HuH-7.5 (cell line): Measurements from ENCODE around the gene MPI.
"Not testable (repeated sequence)": the region's sequence is repeated elsewhere in the genome, so short reads cannot be mapped to it uniquely, and the experiment has no call there.

Source experiments
- DNase-seq: peaks from one replicate; pipeline ENCODE4 v3.0.0; 2011; ENCODE audit warnings: low spot score

Gene MPI

DNA sequence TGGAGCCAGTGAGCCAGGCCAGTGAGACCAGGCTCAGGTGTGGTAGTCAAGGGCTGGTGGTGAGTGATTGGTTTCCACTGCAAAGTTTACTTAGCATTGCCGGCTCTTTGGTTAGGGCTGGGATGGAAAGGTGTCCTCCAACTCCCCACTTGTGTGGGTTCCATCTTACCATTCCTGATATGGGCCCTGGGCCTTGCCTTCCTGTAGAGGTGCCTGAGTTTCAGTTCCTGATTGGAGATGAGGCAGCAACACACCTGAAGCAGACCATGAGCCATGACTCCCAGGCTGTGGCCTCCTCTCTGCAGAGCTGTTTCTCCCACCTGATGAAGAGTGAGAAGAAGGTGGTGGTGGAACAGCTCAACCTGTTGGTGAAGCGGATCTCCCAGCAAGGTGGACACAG is 3.1 kb downstream of the MPI start:
- no peak for DNase-seq

DNA sequence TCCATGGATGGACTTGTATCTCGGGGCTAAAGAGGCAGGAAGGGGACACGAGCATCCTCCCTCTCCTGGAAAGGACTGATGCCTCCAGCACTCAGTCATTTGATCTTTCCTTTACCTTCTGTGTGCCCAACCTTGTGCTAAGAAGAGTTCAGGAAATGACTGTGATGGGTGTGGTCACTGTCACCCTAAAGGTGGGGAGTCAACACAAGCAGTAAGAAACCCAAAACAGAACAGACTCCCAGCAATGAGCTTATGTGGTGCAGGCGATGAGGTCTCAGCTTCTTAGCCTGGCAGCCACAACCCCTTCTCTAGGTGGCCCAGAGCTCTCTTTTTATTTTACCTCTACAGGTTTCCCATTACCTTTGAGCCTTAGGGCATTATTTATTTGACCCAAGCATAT is 3.8 kb downstream of the MPI start:
- DNase-seq: no peak

DNA sequence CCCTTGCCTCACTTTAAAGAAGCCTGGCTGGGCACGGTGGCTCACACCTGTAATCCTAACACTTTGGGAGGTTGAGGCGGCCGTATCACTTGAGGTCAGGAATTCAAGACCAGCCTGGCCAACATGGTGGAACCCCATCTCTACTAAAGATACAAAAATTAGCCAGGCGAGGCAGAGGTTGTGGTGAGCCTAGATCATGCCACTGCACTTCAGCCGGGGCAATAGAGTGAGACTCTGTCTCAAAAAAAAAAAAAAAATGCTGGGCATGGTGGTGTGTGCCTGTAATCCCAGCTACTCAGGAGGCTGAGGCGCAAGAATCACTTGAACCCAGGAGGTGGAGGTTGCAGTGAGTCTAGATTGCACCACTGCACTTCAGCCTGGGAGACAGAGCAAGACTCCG is 4.5 kb downstream of the MPI start:
- DNase-seq: not testable (repeated sequence)

DNA sequence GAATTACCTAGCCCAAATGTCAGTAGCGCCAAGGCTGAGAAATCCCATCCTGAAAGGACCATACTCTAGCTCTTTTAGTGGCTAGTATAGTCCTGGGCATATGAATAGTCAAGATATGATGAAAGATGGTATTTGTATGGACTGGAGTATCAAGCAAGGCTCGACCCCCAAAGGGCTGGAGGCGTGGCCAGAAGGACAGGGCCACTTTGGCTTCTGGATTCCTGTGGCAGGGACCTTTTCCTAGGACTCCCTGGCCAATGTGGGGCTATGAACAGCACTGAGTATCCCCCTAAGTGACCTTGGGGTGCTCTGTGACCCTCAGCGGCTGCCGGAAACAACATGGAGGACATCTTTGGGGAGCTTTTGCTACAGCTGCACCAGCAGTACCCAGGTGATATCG is 6.0 kb downstream of the MPI start:
- no peak for DNase-seq

DNA sequence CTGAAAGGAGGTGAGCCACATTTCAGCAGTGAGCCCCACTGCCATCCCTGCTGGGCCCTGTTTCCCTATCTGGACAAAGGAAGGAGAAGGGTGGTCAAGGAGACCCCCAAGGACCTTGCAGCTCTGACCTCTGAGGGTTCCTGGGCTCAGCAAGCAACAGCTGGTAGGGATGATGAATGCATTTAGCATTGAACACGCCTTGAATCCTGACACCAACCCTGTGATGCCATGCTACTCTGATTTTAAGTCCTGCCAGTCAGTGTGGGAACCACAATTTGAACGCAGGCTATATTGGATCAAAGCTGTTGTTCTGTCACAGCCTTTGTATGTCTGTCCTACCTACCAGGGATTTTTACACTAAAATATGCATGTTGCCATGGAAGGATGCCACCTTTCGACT is 6.5 kb downstream of the MPI start:
- DNase-seq: no peak

DNA sequence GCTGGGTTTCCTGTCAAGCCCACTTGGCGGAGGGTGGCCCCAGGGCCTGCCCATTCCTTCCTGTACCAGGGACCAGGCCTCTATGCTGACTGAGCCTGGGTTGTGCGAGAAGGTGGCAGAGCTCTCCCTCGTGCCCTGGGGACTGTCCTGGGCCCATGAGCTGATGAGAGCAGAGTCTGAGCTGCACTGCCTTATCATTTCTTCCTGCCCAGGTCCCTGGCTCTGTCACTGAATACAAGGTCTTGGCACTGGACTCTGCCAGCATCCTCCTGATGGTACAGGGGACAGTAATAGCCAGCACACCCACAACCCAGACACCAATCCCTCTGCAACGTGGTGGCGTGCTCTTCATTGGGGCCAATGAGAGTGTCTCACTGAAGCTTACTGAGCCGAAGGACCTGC is 7.5 kb downstream of the MPI start:
- DNase-seq: no peak

DNA sequence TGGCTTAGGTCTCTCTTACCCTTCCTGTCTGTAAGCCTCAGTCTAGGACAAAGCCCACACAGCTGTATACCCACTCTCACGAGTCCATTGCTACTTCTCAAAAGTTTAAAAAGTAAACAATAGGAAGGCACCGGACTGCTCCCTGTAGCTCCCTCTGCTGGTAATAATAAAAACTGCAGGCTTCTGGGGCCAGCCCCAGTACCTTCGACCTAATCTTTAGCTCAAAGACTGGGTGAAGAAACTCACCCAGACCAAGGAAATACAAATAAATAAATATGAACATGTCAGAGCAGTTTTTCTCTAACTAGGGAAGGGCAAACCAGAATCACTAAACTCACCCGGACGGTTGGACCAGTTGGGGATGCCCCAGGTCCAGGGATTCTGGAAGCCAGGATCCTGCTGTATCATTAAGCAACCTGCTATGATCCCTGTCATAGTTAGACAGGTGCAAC is 11.8 kb downstream of the MPI start:
- peak; percentile 91 for DNase-seq

DNA sequence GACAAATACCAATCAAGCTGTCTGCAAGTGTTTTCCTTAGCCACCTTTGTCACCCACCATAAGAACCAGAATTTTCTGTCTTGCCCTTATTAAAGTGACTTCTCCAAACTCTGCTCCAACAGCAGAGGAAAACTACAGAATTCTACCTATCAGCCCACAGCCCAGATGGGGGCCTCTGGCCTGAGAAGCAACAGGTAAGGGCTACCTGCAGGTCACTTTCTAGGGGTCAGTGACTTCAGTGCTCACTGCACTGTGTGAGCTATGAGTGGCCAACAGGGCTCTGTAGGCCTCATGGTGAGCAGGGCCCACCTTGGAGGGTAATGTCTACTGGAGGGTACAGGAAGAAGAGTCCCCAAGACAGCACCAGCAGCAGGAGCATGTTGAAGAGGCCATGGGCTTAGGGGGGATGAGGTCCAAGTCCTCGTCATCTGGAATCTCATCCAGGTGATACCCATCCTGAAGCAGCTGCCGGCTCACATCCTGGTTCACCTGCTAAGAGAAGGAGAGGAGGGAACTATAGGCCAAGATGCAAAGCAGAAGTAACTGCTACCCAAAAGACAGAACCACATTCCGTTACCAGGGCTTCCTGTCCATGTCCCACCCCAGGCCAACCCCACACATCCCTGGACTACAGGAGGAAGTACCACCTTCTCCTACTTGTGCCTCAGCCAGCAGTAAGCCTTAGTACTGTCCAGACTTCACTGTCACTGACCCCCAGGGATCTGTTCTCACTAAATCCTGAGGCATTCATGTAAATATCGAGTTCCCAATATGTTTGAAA is 12.6 kb downstream of the MPI start:
- DNase-seq: no peak

DNA sequence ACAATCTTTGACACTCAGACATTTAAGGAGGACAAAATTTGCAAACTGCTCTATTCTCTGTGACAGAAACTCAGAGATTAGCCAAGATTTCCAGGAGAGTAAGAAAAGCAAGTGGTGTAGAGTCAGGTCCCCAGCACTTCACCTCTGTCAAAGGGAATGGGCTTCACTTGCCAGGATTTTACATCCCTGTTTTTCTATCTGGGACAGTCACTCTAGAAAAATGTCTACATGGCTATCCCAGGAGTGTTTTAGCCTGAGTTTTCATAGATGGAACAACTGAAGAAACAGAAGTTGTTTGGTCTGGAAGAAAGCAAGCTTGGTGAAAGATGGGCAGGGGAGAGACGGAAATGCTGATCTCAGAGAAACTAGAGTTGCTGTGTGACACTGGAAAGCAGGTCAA is 13.8 kb downstream of the MPI start:
- DNase-seq: no peak

DNA sequence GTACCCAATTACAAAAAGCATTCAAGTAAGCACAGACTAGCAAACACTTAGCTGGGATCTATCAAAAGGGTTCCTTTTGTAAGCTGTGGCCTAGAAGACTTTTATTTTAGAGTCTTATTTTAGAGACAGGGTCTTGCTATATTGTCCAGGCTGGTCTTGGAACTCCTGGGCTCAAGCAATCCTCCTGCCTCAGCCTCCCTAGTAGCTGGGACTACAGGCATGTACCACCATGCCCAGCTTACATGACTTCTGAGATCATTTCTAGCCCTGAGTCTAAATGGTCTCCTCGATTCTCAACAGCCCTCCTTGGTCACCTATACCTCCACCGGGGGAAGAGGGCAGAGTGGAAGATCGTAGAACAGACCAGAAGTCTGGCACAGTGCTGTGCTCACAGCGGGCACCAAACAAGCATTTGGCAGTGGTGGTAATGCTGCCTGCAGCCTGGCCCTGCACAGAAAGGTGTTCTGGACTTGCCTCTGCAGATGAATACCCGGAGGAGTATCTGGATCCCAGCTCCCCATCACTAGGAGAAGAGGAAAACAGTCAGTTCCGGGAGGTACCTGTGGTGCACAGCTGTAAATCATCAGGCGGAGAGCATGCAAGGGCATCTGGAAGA is 14.5 kb downstream of the MPI start:
- no peak for DNase-seq

DNA sequence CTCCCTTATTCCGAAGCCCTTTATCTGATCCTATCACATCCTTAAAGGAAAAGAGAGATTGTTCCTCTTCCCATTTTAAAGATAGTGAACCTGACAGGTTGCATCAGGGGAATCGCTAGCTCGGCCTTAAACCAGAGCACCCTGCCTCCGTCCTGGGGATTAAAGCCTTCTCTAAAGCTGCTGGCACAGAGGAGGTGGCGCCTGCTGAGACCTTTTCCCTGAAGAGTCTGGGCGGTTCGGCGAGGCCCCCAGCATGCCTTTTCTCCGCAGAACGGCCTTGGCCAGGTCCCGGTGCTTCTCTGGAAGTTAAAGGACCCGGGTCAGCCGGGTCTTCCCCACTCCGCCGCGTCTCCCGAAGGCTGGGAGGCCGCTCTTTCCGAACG is 16.2 kb downstream of the MPI start:
- DNase-seq: no peak

DNA sequence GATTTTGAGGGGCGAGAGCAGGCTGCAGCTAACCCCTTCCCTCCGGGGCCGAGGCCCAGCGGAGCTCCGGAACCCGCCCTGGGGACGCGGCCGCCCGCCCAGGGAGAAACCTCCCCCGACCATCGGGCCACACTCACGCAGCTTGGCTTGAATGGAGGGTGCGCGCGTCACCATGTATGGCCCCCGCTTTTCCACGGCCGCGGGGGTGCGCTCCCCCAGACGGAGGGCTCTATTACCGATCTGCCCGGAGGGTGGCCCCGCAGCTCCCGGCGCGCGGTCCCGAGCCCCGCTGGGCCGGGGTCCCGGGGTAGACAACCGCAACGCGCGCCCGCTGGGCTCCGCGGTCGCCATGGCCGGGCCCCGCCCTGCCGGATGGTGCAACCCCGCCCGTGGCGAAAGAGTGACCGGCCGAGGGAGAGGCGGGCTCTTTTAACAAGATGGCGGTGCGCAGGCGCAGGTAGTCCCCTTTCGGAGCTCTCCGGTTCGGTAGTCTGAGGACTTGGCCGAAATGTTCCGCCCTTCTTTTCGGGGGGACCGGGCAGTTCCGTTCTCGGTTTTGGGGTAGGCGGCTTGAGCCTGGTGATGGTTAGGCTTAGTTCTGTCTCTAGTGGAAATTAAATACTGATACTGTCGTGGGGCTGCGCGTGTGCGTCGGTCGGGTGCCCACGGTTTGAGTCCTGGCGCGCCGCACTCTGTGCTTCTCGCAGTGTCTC is 16.8 kb downstream of the MPI start, which contains the start of gene FAM219B:
FAM219B (minus strand) TSS at position 402 of the 713 bp plus-strand sequence; CDS start at position 351, 51 bp downstream.
- DNase-seq: peak; percentile 94

DNA sequence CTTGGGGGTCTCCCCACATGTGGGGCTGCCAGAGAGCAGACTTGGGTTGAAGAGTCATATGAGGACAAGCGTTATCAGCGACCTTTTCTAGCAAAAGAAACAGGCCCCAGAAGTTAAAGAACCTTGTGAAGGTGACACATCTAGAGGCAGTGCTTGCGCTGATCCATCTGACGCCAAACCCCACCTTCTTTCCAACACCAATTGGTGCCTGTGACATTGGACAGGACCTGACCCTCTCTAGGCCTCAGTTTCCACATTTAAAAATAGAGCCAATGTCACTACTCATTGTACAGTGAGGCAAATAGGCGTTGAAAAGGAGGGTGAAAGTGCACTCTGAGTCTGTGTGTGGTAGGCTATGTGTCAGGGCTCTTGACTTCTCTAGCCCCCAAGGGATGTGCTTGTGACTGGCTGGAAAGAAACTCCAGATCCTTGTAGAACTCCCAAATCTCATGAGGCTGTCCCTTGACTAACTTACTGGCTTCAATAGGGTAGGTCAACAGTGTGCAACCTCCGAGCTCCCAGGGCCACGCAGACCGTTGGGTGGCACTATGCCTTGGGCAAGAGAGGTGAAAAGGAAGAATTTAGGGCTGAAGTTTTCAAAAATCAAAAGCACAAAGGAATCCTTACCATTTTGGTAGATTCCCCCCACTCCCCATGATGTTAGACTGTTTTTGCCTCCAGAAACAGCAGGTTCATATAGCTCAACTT is 17.5 kb downstream of the MPI start:
- no peak for DNase-seq

DNA sequence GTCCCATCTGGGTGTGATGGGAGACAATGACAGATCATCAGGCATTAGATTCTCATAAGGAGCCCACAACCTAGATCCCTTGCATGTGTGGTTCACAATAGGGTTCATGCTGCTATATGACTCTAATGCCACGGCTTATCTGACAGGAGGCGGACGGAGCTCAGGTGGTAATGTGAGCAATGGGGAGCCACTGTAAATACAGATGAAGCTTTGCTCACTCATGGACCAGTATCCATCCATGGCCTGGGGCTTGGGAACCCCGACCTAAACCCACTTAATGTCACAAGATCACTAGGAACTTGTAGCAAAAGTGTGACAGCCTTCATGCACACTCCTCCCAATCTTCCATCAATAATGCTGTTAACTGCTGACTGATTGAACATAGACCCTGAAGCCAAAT is 18.8 kb downstream of the MPI start:
- DNase-seq: no peak

DNA sequence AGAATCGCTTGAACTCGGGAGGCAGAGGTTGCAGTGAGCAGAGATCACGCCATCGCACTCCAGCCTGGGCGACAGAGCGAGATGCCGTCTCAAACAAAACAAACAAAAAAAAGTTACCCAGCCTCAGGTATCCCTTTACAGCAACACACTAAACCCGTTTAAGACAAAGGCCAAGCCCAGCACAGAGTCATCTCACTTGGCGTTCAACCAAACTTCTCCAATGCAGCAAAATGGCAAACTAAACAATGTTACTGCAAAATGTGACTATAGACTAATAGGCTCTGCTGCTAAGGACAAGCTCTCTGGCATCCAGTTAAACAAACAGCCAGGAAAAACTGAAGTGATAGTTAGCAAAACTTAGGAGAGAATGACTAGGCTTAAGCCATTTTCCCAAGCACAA is 23.2 kb downstream of the MPI start:
- DNase-seq: no peak

DNA sequence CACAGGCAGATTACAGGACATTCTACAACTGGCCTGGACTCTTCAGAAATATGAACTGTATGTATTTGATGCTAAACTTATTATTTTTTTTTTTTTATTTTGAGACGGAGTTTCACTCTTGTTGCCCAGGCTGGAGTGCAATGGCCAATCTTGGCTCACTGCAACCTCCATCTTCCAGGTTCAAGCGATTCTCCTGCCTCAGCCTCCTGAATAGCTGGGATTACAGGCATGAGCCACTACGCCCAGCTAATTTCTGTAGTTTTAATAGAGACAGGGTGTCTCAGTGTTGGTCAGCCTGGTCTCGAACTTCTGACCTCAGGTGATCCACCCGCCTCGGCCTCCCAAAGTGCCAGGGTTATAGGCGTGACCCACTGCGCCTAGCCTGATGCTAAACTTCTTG is 24.0 kb downstream of the MPI start:
- DNase-seq: not testable (repeated sequence)

DNA sequence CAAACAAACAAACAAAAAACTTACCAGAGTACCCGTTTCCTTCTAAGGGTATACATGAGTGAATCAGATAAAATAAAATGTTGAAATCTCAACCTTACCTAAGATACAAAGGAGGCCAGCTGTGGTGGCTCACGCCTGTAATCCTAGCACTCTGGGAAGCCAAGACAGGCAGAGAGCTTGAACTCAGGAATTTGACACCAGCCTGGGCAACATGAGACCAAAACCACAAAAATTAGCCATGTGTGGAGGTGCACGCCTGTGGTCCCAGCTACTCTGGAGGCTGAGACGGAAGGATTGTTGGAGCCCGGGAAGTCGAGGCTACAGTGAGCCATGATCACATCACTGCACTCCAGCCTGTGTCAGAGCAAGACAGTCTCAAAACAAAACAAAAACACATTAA is 27.8 kb downstream of the MPI start:
- DNase-seq: no peak

DNA sequence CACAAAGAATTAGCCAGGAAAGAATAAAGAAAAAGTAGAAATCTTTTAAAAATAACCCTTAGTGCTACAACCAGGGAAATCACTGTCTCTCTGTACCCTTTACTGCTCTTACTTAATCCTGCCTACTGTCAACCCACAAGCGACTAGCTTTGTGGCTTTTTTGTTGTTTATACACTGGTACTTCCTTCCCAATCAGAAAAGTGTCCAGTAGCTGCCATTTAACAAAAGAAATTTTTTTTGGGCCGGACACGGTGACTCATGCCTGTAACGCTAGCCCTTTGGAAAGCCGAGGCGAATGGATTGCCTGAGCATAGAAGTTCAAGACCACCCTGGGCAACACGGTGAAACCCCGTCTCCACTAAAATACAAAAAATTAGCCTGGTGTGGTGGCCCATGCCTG is 30.6 kb downstream of the MPI start:
- DNase-seq: no peak

DNA sequence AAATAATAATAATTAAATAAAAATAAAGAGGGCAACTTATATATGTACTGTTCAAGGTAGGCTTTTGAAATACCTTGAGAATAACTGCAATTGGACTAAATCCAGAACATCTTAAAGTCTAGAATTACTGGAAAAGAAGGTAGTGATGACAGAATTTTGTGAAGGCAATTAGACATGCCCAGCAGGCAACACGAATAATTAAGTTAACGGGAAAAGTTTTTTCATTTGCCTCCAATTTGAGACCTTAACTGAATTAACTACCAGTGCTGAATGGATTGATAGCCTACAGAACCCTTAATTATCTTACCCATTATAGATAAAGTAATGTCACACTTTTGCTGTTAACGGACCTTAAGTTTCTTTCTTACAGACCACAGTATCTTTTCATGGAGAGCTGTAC is 34.7 kb downstream of the MPI start:
- no peak for DNase-seq

DNA sequence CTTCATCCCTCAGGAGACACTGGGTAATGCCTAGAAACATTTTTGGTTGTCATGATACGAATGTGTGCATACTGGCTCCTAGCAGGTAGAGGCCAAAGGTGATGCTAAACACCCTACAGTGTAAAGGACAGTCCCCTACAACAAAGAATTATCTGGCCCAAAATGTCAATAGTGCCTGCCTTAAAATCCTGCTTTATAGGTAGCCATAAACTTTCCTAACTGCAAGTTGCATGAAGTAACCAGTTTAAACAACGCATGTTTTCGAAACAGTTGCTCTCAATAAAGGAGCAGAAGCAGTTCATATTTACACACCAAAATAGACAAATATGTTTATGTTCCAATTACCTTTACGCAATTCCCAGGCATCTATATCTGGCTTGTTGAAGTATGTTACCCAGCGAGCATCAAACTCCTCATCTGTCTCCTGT is 38.9 kb downstream of the MPI start:
- DNase-seq: peak; percentile 53

DNA sequence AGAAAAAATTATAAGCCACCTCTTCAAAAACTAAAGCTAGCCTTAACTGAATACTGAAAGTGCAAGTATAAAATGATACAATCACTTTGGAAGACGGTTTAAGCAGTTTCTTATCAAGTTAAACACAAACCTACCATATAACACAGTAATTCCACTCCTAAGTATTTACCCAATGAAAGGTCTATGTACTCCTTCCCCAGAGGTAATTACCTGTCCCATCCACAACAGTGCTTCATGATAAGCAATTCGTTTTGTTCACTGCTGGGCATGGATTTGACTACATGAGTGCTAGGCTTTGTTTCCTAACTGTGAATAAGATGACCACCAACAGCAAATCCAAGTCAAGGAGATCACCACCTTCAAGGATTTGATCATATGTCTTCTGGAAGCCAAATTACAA is 43.7 kb downstream of the MPI start:
- no peak for DNase-seq

DNA sequence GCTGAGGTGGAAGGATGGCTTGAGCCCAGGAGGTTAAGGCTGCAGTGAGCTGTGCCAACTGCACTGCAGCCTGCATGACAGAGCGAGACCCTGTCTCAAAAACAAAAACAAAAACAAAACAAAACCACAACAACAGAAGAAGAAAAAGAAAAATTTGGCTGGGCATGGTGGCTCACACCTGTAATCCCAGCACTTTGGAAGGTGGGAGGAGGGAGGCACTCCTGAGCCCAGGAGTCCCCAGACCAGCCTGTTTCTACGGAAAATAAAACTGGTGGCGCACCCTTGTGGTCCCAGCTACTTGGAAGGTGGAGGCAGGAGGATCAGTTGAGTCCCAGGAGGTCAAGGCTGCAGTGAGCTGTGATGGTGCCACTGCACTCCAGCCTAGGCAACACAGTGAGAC is 45.4 kb downstream of the MPI start:
- not testable (repeated sequence) for DNase-seq

DNA sequence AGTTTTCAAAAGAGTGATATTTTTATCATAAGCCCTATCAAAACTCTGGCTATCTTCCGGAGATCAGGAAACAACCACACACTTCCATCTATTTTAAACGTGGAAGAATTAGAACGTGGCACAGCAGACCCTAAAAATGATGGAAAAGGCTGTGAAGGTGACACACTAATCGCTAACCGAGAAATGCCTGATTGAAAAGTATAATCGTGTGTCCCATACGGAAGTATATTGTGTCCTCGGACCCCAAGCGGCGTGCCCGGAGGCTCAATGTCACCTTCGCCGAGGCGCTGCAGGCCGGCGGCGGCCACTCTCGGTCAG is 47.4 kb downstream of the MPI start:
- DNase-seq: no peak
